ENCODE results near the gene CASP8. TPM values are rescaled to one million over a fixed set of nuclear protein-coding genes. Genes with fewer than 3 reads are reported as not detected.

The CASP8 gene
- total and polyA plus RNA-seq, 2 of the 8 experiments (the other 6 are each of a cell fraction or from before 2014, with no cell fraction given) = 2.3 to 3.6 TPM

- TF ChIP-seq HDAC6 (IDR thresholded peaks at IDR 0.05; ENCODE audit: low read depth, low read length) = no peak
Measured at GRCh38 chr2:201256082-201256481, 4.3 kb upstream of the CASP8 start (continued).
